HEK293 (cell line): Measurements from ENCODE around the gene DDI1.
A peak's percentile ranks its signal among the peaks of the same experiment; 100 is the strongest.

Source experiments
- CTCF ChIA-PET: fragments of 350-600 bp; formaldehyde crosslinking; extraction: SDS; loops from one replicate; lab custom pipeline; 2021; ENCODE audit warnings: antibody characterized with exemption; lab: Yijun Ruan, JAX
- POLR2A ChIA-PET: fragments of 300-600 bp; formaldehyde crosslinking; extraction: SDS; loops from one replicate; lab custom pipeline; 2020; ENCODE audit warnings: antibody characterized with exemption, inconsistent platforms; lab: Yijun Ruan, JAX
- H3K27ac ChIP-seq: fragments of 200-500 bp; sonication (Bioruptor generic); 2 replicates; pipeline ENCODE4 v1.5.1; 2014; ENCODE audit warnings: low read depth, low read length, control low read depth, inconsistent platforms; ENCODE audit errors: extremely low read depth
- H3K36me3 ChIP-seq, 2 experiments: fragments of 200-500 bp in 1 of 2; sonication (Bioruptor generic) in 1 of 2; 1 replicate in 1 of 2; 2 replicates in 1 of 2; pipeline ENCODE4 v1.5.1; 2014 to 2017; ENCODE audit warnings: inconsistent platforms in 2 of 2, low read length in 2 of 2; ENCODE audit not compliant: control insufficient read depth in 2 of 2, insufficient read depth in 1 of 2
- H3K4me1 ChIP-seq: fragments of 200-500 bp; sonication (Bioruptor generic); 2 replicates; pipeline ENCODE4 v1.5.1; 2014; ENCODE audit warnings: mild to moderate bottlenecking, low read length, inconsistent platforms; ENCODE audit not compliant: control insufficient read depth, insufficient read depth
- H3K4me3 ChIP-seq: 2 replicates; pipeline ENCODE4 v1.5.1; 2011; ENCODE audit warnings: low read depth, mild to moderate bottlenecking, control low read depth, low read length, moderate library complexity
- H3K9me3 ChIP-seq: fragments of 200-500 bp; sonication (Bioruptor generic); 2 replicates; pipeline ENCODE4 v1.5.1; 2014; ENCODE audit warnings: low read depth, low read length, inconsistent platforms; ENCODE audit not compliant: control insufficient read depth, insufficient read depth
- FEZF1 ChIP-seq: fragments of 450-650 bp; formaldehyde crosslinking; IDR thresholded peaks from 2 replicates; pipeline ENCODE4 v1.5.1; 2016; ENCODE audit warnings: missing biosample characterization, missing genetic modification characterization
- GFI1B ChIP-seq: fragments of 450-650 bp; formaldehyde crosslinking; IDR thresholded peaks from 2 replicates; pipeline ENCODE4 v1.5.1; 2016; ENCODE audit warnings: missing biosample characterization, missing genetic modification characterization
- MEIS1 ChIP-seq: sonication (generic); formaldehyde crosslinking; IDR thresholded peaks from 2 replicates; pipeline ENCODE4 v1.8.1; 2022; ENCODE audit warnings: missing genetic modification reagents, mild to moderate bottlenecking, borderline replicate concordance
- OSR2 ChIP-seq: fragments of 450-650 bp; formaldehyde crosslinking; IDR thresholded peaks from 2 replicates; pipeline ENCODE4 v1.5.1; 2016; ENCODE audit warnings: missing biosample characterization, missing genetic modification characterization
- ZBTB10 ChIP-seq: fragments of 450-650 bp; formaldehyde crosslinking; IDR thresholded peaks from 2 replicates; pipeline ENCODE4 v1.5.1; 2016; ENCODE audit warnings: missing biosample characterization, missing genetic modification characterization
- ZBTB26 ChIP-seq: fragments of 450-650 bp; formaldehyde crosslinking; optimal IDR thresholded peaks from 2 replicates; pipeline ENCODE3; 2016; ENCODE audit warnings: missing biosample characterization, mild to moderate bottlenecking, missing genetic modification characterization
- ZFP41 ChIP-seq: fragments of 450-650 bp; formaldehyde crosslinking; IDR thresholded peaks from 2 replicates; pipeline ENCODE4 v1.5.1; 2016; ENCODE audit warnings: missing biosample characterization, missing genetic modification characterization, borderline replicate concordance
- ZFP69B ChIP-seq: fragments of 450-650 bp; formaldehyde crosslinking; IDR thresholded peaks from 2 replicates; pipeline ENCODE4 v1.5.1; 2016; ENCODE audit warnings: missing biosample characterization, missing genetic modification characterization
- ZNF184 ChIP-seq: fragments of 450-650 bp; IDR thresholded peaks from 2 replicates; pipeline ENCODE4 v1.5.1; 2018; ENCODE audit warnings: missing biosample characterization, mild to moderate bottlenecking, missing genetic modification characterization
- ZNF221 ChIP-seq: fragments of 450-650 bp; formaldehyde crosslinking; IDR thresholded peaks from 2 replicates; pipeline ENCODE4 v1.5.1; 2017; ENCODE audit warnings: missing biosample characterization, missing genetic modification characterization, borderline replicate concordance
- ZNF239 ChIP-seq: fragments of 450-650 bp; formaldehyde crosslinking; IDR thresholded peaks from 2 replicates; pipeline ENCODE4 v1.5.1; 2016; ENCODE audit warnings: missing biosample characterization, missing genetic modification characterization
- ZNF248 ChIP-seq: fragments of 450-650 bp; formaldehyde crosslinking; IDR thresholded peaks from 2 replicates; pipeline ENCODE4 v1.5.1; 2017; ENCODE audit warnings: missing biosample characterization, missing genetic modification characterization
- ZNF510 ChIP-seq: fragments of 450-650 bp; formaldehyde crosslinking; IDR thresholded peaks from 2 replicates; pipeline ENCODE4 v1.5.1; 2018; ENCODE audit warnings: mild to moderate bottlenecking, missing genetic modification characterization, missing biosample characterization; ENCODE audit not compliant: insufficient replicate concordance
- ZNF529 ChIP-seq: fragments of 450-650 bp; formaldehyde crosslinking; IDR thresholded peaks from 2 replicates; pipeline ENCODE4 v1.5.1; 2017; ENCODE audit warnings: missing genetic modification characterization, missing biosample characterization; ENCODE audit not compliant: insufficient replicate concordance
- ZNF580 ChIP-seq: fragments of 450-650 bp; formaldehyde crosslinking; IDR thresholded peaks from 2 replicates; pipeline ENCODE4 v1.5.1; 2016; ENCODE audit warnings: missing biosample characterization, missing genetic modification characterization
- ZNF626 ChIP-seq: fragments of 450-650 bp; sonication (Bioruptor Pico); formaldehyde crosslinking; IDR thresholded peaks from 2 replicates; pipeline ENCODE4 v1.5.1; 2018; ENCODE audit warnings: missing biosample characterization, missing genetic modification characterization, inconsistent platforms
- ZNF654 ChIP-seq: fragments of 450-650 bp; formaldehyde crosslinking; IDR thresholded peaks from 2 replicates; pipeline ENCODE4 v1.5.1; 2016; ENCODE audit warnings: low read depth, missing biosample characterization, missing genetic modification characterization
- ZNF677 ChIP-seq: fragments of 450-650 bp; IDR thresholded peaks from 2 replicates; pipeline ENCODE4 v1.5.0; 2018; ENCODE audit warnings: missing biosample characterization, mild to moderate bottlenecking, missing genetic modification characterization, moderate library complexity
- ZNF707 ChIP-seq: fragments of 450-650 bp; formaldehyde crosslinking; IDR thresholded peaks from 2 replicates; pipeline ENCODE4 v1.5.1; 2016; ENCODE audit warnings: missing biosample characterization, missing genetic modification characterization
- ZNF837 ChIP-seq: fragments of 450-650 bp; formaldehyde crosslinking; IDR thresholded peaks from 2 replicates; pipeline ENCODE4 v1.5.1; 2016; ENCODE audit warnings: missing biosample characterization, missing genetic modification characterization
- TF ChIP-seq, protein P1 (sequence below): fragments of 450-650 bp; formaldehyde crosslinking; IDR thresholded peaks from 2 replicates; pipeline ENCODE4 v1.5.1; 2017; ENCODE audit warnings: missing biosample characterization, missing genetic modification characterization
- TF ChIP-seq, protein P2 (sequence below): fragments of 450-650 bp; formaldehyde crosslinking; IDR thresholded peaks from 2 replicates; pipeline ENCODE4 v1.5.1; 2016; ENCODE audit warnings: missing biosample characterization, missing genetic modification characterization

Gene DDI1

DNA sequence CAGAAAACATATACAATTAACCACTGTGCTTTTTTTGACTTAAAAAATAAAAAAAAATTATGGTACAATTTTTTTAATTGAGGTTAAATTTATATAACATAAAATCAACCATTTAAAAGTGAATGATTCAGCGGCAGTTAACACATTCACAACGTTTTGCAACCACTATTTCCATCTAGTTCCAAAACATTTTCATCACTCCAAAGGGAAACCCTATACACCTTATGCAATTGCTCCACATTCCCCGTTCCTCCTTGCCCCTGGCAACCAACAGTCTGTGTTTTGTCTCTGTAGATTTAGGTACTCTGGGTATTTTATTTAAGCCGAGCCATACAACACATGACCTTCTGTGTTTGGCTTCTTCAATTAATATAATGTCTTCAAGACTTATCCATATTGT is 15.3 kb downstream of the DDI1 start:
- Histone ChIP-seq H3K4me3 (no peak overlapping the region), H3K9me3 (no peaks in the 10 kb centered on the region), H3K36me3 (no peaks in the 10 kb centered on the region), H3K4me1 (no peaks in the 10 kb centered on the region), H3K27ac (no peak overlapping the region)
- CTCF ChIA-PET: no interaction called here
- POLR2A ChIA-PET: no interaction called here
- TF ChIP-seq ZNF510 (tag by site-specific recombination): no peak
- no peak for TF ChIP-seq ZNF529 (tag by site-specific recombination)
- TF ChIP-seq ZFP41 (tag by site-specific recombination): no peak
- TF ChIP-seq ZNF239 (tag by site-specific recombination): no peak
- TF ChIP-seq ZNF626: no peak
- no peak for TF ChIP-seq ZNF837 (tag by site-specific recombination)
- TF ChIP-seq ZBTB10 (tag by site-specific recombination): no peak
- TF ChIP-seq ZNF677: no peak
- TF ChIP-seq ZNF221 (tag by site-specific recombination): no peak

- Histone ChIP-seq H3K9me3 (no peaks in the 10 kb centered on the region), H3K4me3 (no peak overlapping the region), H3K36me3 (no peaks in the 10 kb centered on the region), H3K4me1 (no peaks in the 10 kb centered on the region), H3K27ac (no peak overlapping the region)
- ChIA-PET CTCF (no interaction called here), POLR2A (no interaction called here)
- TF ChIP-seq, protein P1, sequence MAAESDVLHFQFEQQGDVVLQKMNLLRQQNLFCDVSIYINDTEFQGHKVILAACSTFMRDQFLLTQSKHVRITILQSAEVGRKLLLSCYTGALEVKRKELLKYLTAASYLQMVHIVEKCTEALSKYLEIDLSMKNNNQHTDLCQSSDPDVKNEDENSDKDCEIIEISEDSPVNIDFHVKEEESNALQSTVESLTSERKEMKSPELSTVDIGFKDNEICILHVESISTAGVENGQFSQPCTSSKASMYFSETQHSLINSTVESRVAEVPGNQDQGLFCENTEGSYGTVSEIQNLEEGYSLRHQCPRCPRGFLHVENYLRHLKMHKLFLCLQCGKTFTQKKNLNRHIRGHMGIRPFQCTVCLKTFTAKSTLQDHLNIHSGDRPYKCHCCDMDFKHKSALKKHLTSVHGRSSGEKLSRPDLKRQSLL (tag by site-specific recombination): no peak
- peak; percentile 66; the same call in 1 of the 2 replicates for TF ChIP-seq ZNF580 (tag by site-specific recombination)
- no peak for TF ChIP-seq MEIS1 (CRISPR knock-in tag)
- TF ChIP-seq FEZF1 (tag by site-specific recombination): peak; percentile 63
- no peak for TF ChIP-seq GFI1B (tag by site-specific recombination)
- TF ChIP-seq ZNF707 (tag by site-specific recombination): no peak
- TF ChIP-seq OSR2: no peak
- TF ChIP-seq ZNF654 (tag by site-specific recombination): no peak
Measured at GRCh38 chr11:104053743-104054478, 17.5 kb downstream of the DDI1 start.

DNA sequence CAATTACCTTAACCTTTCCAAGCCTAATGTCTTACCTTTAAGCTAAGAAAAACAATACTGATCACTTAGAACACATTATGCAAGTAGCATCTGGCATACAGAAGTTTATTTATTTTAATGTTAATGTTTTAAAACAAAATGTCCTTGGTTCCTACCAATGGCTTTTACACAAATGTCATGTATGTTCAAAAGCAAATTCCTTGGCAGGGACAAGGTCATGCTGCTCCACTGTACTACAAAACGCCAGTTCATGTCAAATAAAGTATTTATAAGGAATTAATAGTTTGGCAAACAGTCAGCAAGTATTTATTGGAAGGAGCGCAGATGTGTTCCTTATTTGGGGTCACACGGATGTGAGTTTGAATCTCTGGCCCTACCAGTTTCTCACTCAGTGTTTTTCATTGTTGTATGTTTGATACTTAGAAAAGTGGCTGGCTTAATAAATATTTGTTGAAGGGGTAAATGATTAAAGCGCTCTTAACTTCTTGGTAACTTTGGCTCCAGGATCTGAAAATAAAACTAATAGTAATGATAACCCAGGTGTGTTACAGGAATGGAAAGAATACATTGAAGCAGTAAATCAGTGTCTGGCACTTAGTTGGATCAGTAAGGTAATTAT is 18.6 kb downstream of the DDI1 start:
- Histone ChIP-seq H3K4me3 (no peak overlapping the region), H3K4me1 (no peaks in the 10 kb centered on the region), H3K9me3 (no peaks in the 10 kb centered on the region), H3K27ac (no peak overlapping the region), H3K36me3 (no peaks in the 10 kb centered on the region)
- POLR2A ChIA-PET: no interaction called here
- TF ChIP-seq ZFP69B (tag by site-specific recombination): no peak
- no peak for TF ChIP-seq ZBTB26 (tag by site-specific recombination)
- TF ChIP-seq ZNF184 (tag by site-specific recombination): no peak
- TF ChIP-seq, protein P2, sequence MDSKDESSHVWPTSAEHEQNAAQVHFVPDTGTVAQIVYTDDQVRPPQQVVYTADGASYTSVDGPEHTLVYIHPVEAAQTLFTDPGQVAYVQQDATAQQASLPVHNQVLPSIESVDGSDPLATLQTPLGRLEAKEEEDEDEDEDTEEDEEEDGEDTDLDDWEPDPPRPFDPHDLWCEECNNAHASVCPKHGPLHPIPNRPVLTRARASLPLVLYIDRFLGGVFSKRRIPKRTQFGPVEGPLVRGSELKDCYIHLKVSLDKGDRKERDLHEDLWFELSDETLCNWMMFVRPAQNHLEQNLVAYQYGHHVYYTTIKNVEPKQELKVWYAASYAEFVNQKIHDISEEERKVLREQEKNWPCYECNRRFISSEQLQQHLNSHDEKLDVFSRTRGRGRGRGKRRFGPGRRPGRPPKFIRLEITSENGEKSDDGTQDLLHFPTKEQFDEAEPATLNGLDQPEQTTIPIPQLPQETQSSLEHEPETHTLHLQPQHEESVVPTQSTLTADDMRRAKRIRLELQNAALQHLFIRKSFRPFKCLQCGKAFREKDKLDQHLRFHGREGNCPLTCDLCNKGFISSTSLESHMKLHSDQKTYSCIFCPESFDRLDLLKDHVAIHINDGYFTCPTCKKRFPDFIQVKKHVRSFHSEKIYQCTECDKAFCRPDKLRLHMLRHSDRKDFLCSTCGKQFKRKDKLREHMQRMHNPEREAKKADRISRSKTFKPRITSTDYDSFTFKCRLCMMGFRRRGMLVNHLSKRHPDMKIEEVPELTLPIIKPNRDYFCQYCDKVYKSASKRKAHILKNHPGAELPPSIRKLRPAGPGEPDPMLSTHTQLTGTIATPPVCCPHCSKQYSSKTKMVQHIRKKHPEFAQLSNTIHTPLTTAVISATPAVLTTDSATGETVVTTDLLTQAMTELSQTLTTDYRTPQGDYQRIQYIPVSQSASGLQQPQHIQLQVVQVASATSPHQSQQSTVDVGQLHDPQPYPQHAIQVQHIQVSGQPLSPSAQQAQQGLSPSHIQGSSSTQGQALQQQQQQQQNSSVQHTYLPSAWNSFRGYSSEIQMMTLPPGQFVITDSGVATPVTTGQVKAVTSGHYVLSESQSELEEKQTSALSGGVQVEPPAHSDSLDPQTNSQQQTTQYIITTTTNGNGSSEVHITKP (tag by site-specific recombination): no peak
- TF ChIP-seq ZNF248: no peak
- CTCF ChIA-PET: no interaction called here
